ENCODE data around the gene ZNHIT2.

GRCh38 chr11:65104628-65105027 is 12.9 kb downstream of the ZNHIT2 start:
- TF ChIP-seq, protein P1, sequence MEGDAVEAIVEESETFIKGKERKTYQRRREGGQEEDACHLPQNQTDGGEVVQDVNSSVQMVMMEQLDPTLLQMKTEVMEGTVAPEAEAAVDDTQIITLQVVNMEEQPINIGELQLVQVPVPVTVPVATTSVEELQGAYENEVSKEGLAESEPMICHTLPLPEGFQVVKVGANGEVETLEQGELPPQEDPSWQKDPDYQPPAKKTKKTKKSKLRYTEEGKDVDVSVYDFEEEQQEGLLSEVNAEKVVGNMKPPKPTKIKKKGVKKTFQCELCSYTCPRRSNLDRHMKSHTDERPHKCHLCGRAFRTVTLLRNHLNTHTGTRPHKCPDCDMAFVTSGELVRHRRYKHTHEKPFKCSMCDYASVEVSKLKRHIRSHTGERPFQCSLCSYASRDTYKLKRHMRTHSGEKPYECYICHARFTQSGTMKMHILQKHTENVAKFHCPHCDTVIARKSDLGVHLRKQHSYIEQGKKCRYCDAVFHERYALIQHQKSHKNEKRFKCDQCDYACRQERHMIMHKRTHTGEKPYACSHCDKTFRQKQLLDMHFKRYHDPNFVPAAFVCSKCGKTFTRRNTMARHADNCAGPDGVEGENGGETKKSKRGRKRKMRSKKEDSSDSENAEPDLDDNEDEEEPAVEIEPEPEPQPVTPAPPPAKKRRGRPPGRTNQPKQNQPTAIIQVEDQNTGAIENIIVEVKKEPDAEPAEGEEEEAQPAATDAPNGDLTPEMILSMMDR (IDR thresholded peaks at IDR 0.05): no peak
- no peak for TF ChIP-seq POLR2A (IDR thresholded peaks at IDR 0.05)
